IPS DF 19.7 (cell line): ENCODE measurements around the gene CRYBG2.
"Not testable (repeated sequence)": the region's sequence is repeated elsewhere in the genome, so short reads cannot be mapped to it uniquely, and the experiment has no call there.

Source experiments
- DNase-seq: peaks from one replicate; pipeline ENCODE4 v3.0.0-alpha.2; 2013; ENCODE audit warnings: low read depth, low spot score

Gene CRYBG2

GRCh38 chr1:26353976-26354820 lies at the start of gene CRYBG2:
Gene CRYBG2, minus strand, starts transcription at chr1:26354130. Its CDS starts 7,473 bp downstream, at chr1:26346657.
- DNase-seq: no peak

DNA sequence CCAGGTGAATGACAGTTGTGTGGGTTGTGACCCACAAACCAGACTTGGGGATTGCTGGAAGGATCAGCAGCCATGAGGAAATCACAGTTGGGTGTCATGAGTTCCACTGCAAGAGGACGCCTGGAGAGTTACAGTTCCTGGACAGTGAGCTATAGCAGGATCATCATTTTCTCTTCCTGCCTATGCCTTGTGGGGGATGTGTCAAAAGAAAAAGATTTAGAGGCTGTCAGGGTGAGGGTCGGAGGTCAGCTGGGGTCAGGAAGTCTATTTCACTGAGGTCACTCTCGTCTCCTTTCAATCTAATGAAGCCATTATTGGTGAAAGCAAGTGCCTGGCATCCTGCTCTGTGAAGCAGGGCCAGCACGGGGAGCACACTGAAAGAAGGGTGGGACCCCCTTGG lies 49.7 kb upstream of the CRYBG2 start:
- no peak for DNase-seq

- DNase-seq: no peak
Measured at GRCh38 chr1:26401891-26402290, 48.0 kb upstream of the CRYBG2 start.

GRCh38 chr1:26399034-26399433 lies 45.1 kb upstream of the CRYBG2 start:
- no peak for DNase-seq

- no peak for DNase-seq
Measured at GRCh38 chr1:26395754-26396153, 41.8 kb upstream of the CRYBG2 start.

DNA sequence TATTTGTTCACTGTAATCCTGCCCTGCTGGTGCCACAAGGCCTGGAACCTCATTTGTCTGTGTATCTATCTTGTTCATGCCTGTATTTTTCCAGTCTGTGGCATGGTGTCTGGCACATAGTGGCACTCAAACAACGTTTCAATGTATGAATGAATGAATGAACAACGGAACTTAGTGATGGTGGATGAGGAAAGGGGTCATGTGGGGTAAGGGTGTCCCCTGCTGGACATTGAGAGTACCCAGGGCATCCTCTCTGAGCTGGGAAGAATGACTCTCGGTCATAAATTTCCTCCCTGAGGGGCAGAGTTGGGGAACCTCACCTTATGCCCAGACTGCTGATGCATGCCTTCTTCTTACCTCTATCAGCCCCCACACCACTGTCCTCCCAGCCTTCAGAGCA lies 37.5 kb upstream of the CRYBG2 start:
- DNase-seq: no peak

- no peak for DNase-seq
Measured at GRCh38 chr1:26389604-26390247, 35.8 kb upstream of the CRYBG2 start.

DNA sequence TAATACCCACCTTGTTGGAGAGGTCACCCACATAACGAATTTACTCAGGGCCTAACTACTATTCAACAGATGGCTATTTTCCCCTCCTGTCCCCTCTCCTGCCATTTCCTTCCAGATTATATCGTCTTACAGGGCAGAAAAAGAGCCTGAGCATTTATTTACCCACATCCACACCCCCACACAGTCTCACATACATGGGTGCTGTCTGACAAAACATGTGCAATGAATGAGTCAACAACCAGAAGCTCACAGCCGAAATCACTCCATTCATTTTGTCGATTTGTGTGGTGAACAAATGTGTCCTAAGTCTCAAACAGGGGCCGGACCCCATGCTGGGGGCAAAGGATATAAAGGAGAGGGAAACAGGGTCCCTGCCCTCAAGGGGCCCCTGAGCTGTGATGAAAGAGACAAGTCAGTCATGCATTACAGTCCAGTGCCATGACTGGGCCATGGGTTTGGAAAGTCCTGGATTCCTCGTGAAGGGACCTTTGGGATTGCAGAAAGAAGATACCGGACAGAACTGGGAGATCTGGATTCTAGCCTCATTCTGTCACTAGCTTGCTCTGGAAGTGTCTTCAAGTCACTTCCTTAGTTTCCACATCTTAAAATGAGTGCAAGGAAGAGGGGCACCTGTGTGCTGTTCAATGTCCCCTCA lies 35.0 kb upstream of the CRYBG2 start:
- DNase-seq: no peak

DNA sequence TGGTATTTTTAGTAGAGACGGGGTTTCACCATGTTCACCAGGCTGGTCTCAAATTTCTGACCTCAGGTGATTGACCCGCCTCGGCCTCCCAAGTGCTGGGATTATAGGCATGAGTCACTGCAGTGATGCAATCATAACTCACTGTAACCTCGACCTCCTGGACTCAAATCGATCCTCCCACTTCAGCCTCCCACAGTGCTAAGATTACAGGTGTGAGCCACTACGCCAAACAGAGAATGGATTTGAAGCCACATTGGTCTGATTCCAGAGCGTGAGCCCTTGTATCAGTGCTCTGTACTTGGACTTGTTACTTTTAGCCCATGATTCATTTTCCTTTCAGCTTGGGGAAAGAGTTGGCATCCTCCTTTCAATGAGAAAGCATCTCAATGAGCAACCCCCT lies 33.5 kb upstream of the CRYBG2 start:
- no peak for DNase-seq

DNA sequence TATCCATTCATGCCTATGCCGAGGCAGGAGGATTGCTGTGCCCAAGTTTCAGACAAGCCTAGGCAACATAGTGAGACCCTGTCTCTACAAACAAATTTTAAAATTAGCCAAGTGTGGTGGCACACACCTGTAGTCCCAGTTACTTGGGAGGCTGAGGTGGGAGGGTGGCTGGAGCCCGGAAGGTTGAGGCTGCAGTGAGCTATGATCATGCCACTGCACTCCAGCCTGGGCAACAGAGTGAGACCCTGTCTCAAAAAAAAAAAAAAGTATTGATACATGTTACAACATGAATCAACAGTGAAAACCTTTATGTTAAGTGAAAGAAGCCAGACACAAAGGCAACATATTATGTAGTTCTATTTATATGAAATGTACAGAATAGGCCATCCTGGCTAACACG lies 31.1 kb upstream of the CRYBG2 start:
- not testable (repeated sequence) for DNase-seq

DNA sequence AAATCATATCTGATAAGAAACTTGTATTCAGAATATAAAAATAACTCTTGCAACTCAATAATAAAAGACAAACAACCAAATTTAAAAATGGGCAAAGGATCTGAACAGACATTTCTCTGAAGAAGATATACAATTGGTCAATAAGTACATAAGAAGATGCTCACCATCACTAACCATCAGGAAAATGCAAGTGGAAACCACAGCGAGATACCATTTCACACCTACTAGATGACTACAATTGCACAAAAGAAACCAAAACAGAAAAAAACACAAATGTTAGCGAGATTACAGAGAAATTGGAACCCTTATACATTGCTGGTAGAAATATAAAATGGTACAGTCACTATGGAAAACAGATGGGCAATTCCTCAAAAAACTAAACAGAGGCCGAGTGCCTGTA lies 30.1 kb upstream of the CRYBG2 start:
- DNase-seq: no peak

GRCh38 chr1:26378879-26379251 lies 24.9 kb upstream of the CRYBG2 start:
- DNase-seq: no peak

DNA sequence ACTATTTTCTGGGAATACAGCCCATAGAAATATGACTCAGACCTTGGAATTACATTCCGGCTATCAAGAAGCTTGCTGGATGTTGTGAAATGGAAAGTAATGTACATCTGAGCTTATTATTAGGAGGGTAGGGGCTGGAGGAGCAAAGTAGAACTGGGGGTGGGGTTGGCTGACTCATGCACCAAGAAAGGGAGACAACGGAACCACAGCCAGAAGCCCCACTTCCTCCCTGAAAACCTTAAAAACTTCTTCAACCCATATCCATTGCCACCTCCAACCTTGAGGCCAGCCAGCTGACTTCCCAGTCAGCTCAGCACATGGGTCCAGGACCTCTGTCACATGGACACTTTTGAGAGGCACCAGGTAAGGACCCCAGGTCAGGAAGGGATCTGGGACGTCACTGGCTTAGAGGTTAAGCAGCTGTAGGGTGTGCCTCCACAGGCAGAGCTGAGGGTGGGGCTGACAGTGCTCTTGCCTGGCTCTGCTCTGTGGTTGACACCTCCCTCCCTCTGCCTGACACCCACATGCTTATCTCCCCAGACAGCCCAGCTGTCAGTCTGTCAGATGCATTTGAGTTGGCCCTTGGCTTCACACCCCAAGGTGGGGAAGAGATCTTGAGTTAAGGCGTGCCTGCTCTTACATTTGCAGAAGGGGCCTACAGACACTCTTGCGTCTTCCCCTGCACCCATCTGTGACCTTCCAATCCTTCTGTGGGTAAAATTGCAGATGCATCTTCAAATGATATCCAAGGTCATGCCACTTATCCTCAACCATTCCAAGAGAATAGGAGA lies 24.4 kb upstream of the CRYBG2 start:
- no peak for DNase-seq

DNA sequence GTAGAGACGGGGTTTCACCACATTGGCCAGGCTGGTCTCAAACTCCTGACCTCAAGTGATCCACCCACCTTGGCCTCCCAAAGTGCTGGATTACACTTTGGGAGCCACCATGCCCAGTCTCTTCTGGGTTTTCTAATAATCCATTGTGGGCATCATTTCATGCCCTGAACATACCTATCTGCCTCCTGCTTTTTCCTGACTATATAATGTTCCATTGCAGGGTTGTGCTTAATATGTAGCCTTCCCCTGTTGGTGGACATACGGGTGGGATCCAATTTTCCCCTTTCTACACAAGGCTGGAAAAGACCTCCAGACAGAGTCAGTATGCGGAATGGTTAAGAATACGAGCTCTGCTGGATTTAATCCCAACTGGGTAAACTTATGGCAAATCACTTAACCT lies 22.1 kb upstream of the CRYBG2 start:
- DNase-seq: no peak

DNA sequence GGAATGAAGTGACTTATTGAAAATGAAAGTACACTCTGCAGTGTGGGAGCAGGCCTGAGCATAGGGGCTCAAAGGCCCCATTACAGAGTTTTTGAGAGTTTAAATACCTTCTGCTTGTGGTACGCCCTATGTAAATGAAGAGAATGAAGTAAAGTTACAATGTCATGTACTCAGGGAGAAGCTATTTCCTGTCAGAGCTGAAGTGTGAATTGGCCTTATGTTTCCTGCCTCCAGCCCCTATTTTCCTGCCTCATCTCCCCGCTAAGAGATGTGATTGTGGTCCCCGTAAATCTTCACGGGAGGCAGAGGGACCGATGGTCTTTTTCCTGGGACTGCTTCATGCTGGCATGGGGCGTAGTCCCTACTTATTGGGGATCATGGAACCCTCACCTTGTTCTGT lies 21.2 kb upstream of the CRYBG2 start:
- DNase-seq: no peak

DNA sequence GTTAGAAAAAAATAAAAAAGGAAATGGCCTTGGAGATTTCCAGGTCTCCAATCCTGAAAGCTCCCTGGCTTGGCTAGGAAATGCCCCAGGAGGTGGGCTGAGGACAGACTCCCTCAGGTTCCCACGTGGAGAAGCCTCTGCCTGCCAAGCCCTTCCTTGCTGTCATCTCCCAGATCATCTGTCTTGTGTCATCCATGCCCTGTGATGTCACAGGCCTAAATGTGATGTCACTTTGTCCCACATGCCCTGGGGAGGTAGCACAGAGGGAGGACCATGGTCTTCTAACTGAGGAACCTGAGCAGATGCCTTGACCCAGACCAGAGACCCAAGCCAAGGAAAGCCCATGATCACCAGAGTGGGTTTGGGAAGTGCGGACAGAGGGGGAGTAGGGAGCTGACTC lies 20.4 kb upstream of the CRYBG2 start:
- not testable (repeated sequence) for DNase-seq

DNA sequence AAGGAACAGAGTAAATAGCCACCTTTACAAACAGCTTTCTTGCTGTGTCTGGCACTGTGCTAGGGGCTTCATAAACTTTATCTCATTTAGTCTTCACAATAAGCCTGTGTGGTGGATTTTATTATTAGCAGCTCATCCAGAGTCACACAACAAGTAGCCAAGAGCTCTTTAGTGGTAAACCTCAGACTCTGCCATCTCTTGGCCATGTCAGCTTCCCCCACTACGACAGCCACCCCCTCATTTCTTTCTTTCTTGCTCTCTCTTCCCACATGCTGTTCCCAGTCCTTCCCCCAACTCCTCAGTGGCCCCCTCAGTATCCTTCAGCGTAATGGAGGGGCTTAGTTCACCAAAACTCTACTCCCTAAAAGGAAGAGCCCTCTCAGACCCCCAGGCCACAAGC lies 19.9 kb upstream of the CRYBG2 start:
- DNase-seq: no peak

GRCh38 chr1:26373281-26373680 lies 19.4 kb upstream of the CRYBG2 start:
- no peak for DNase-seq

- not testable (repeated sequence) for DNase-seq
Measured at GRCh38 chr1:26372611-26373010, 18.7 kb upstream of the CRYBG2 start, which contains the start of gene ZNF683. Gene ZNF683, minus strand, starts transcription at chr1:26372750. Its CDS starts 4,179 bp downstream, at chr1:26368571.

DNA sequence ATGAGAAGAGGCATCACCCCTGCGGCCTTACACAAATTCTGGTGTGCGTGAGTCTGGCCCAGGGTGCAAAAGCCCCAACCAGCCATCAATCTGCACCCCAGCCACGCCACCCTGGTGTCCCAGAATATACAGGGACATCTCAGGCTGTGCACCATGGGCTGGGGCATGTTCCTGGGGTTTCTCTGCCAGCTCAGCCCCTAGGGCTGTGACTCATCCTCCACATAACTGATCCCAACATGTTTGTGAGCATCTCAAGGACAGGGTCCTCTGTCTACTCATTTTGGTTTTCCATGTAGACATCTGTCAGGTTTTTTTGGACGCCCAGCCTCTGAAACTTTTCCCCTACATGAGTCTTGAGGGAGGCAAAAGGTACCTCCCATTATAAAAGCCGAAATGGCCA lies 18.1 kb upstream of the CRYBG2 start:
- no peak for DNase-seq

DNA sequence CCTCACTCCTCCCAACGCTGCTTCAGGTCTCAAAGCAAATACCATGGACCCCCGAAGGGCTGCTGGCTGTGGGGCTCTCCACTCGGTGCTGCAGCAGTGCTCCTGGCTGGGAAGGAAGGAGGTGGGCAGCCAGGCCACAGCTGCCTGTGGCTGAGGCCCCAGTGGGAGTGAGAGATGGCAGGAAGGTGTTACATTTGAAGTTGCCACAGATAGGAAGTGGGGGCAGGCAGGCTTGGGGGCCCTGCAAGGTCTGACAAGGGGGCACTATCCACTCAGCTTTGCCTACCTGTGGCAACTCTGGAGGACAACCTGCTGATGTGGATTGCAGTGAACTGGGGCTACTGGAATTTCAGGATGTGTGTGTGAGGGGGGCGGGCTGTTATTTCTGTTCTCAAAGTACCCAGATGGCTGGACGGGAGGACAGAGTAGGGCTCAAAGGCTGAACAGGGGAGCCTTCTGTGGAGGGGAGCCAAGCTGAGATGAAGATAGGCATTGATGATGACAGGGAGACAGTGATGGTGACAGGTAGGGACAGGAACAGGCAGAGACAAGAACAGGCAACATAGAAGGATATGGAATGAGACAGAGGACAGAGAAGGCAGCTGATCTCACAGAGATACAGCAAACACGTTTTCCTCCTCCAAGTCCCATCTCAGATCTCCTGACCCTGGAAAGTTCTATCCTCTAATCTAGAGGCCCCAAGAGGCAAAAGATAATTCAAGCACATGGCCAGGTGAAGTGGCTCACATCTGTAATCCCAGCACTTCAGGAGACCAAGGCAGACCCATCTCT lies 16.9 kb upstream of the CRYBG2 start:
- no peak for DNase-seq
